Erythroblast (primary cell): ENCODE data around the gene SIL1.

Source experiments
- GATA1 ChIP-seq: IDR thresholded peaks from 2 replicates; pipeline ENCODE4 v1.6.1; 2011; ENCODE audit warnings: low read depth, mild to moderate bottlenecking, control low read depth, low read length, moderate library complexity
- POLR2A ChIP-seq: IDR thresholded peaks from 2 replicates; pipeline ENCODE4 v1.6.1; 2011; ENCODE audit warnings: mild to moderate bottlenecking, low read length

DNA sequence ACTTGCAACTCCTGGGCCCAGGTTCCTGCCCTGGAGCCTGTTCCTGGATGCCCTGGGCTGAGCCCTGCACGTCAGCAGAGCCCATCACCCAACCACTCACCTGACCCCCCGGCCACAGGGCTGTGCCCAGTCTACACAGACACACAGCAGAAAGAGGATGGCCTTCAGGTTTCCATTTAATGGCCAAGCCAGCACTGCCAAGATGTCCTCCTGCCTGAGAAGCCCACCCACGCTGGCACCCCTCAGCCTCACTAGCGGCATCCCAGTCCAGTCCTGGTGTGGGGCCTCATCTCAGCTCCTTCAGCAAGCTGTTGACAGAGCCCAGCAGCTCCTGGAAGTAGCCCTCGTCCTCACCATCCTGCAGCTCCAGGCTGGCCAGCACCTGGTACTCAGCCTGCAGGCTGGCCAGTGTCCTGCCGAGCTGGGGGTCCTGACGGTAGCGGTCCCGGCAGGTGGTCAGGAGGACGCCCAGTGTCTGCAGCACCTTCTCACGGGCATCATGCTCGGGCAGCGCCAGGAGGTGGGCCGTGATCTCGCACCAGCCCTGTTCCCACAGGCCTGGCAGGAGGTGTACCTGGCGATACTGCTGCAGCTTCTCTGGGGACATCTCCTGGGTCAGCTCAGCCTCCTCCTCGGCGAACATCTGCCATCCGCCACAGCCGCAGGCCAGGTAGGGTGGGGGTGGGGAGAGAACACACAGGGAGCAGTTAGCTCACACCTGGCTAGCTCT, 251.2 kb downstream of the SIL1 start:
- no peak for TF ChIP-seq POLR2A
- no peak for TF ChIP-seq GATA1
